ENCODE data around the gene SLC5A10.

The SLC5A10 gene

DNA sequence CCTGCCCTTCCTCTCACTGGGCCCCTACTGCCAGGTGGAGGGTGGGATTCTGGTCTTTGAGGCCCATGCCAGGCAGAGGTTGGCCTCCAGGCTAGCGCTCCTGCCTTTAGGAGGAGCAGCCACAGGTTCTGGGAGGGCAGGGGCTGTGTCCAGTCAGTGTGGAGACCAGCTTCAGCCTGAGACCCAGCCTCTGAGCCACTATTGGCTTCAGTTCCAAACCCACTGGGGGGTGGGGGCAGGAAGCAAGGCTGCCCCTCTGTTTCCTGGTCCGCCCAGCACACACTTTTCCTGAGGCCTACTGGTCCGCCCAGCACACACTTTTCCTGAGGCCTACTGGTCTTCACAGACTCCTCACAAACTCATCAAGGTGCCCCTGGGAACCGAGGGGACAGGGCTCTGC is 16.4 kb downstream of the SLC5A10 start:
- no peaks in the 10 kb centered on the region for H3K27me3 ChIP-seq (ENCODE audit: insufficient read depth, poor library complexity, severe bottlenecking)
- DNase-seq (ENCODE audit: low read depth in 1 of 2, low spot score in 1 of 2): no peak
- no peak overlapping the region for H3K27ac ChIP-seq (replicated peaks)
- no peak overlapping the region for H3K4me3 ChIP-seq (replicated peaks; ENCODE audit: insufficient read depth, low read length)
- TF ChIP-seq GABPA (IDR thresholded peaks at IDR 0.05; ENCODE audit: low read depth) (no peak), SPI1 (IDR thresholded peaks at IDR 0.05; ENCODE audit: borderline replicate concordance, low read depth) (no peak)
- TF ChIP-seq, protein P1, sequence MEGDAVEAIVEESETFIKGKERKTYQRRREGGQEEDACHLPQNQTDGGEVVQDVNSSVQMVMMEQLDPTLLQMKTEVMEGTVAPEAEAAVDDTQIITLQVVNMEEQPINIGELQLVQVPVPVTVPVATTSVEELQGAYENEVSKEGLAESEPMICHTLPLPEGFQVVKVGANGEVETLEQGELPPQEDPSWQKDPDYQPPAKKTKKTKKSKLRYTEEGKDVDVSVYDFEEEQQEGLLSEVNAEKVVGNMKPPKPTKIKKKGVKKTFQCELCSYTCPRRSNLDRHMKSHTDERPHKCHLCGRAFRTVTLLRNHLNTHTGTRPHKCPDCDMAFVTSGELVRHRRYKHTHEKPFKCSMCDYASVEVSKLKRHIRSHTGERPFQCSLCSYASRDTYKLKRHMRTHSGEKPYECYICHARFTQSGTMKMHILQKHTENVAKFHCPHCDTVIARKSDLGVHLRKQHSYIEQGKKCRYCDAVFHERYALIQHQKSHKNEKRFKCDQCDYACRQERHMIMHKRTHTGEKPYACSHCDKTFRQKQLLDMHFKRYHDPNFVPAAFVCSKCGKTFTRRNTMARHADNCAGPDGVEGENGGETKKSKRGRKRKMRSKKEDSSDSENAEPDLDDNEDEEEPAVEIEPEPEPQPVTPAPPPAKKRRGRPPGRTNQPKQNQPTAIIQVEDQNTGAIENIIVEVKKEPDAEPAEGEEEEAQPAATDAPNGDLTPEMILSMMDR (IDR thresholded peaks at IDR 0.05; ENCODE audit: insufficient read depth, low read length): no peak

DNA sequence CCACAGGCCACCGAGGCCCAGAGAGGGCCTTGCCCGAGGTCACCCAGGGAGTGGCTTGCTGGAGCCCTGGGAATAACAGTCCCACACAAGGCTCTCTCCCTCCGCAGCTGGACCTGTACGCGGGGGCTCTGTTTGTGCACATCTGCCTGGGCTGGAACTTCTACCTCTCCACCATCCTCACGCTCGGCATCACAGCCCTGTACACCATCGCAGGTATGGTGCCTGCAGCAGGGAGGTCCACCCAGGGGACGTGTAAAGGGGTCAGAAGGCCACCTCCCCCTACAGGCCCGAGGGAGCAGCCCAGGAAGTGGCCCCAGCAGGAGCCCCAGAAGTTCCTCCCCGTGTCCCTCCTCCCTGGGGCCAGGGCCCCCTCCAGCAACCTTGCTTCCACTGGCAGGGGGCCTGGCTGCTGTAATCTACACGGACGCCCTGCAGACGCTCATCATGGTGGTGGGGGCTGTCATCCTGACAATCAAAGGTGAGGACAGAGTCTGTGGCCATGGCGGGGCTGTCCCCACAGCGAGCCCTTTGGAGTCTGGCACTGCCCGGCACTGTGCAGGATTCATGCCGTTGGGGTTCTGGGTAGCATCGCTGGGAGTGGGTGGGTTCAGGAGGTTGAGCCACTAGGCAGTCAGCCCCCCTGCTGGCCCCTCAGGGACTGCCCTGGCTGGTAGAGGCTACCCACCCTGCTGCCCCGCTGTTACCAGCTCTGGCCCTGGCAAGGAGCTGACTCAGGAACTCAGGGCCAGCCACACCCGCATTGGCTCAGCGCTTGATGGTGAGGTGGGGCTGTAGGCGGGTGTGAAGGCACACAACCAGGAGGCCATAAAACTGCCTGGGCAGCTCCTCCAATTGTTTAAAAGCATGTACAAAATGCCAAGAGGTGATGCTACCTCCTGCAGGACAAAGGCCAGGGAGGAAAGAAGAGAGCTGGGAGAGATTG is 17.3 kb downstream of the SLC5A10 start:
- no peak for DNase-seq (ENCODE audit: low read depth in 1 of 2, low spot score in 1 of 2)
- no peak overlapping the region for H3K27ac ChIP-seq (replicated peaks)
- H3K27me3 ChIP-seq (ENCODE audit: insufficient read depth, poor library complexity, severe bottlenecking): no peaks in the 10 kb centered on the region
- no peak overlapping the region for H3K4me3 ChIP-seq (replicated peaks; ENCODE audit: insufficient read depth, low read length)
- TF ChIP-seq, protein P2, sequence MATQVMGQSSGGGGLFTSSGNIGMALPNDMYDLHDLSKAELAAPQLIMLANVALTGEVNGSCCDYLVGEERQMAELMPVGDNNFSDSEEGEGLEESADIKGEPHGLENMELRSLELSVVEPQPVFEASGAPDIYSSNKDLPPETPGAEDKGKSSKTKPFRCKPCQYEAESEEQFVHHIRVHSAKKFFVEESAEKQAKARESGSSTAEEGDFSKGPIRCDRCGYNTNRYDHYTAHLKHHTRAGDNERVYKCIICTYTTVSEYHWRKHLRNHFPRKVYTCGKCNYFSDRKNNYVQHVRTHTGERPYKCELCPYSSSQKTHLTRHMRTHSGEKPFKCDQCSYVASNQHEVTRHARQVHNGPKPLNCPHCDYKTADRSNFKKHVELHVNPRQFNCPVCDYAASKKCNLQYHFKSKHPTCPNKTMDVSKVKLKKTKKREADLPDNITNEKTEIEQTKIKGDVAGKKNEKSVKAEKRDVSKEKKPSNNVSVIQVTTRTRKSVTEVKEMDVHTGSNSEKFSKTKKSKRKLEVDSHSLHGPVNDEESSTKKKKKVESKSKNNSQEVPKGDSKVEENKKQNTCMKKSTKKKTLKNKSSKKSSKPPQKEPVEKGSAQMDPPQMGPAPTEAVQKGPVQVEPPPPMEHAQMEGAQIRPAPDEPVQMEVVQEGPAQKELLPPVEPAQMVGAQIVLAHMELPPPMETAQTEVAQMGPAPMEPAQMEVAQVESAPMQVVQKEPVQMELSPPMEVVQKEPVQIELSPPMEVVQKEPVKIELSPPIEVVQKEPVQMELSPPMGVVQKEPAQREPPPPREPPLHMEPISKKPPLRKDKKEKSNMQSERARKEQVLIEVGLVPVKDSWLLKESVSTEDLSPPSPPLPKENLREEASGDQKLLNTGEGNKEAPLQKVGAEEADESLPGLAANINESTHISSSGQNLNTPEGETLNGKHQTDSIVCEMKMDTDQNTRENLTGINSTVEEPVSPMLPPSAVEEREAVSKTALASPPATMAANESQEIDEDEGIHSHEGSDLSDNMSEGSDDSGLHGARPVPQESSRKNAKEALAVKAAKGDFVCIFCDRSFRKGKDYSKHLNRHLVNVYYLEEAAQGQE (IDR thresholded peaks at IDR 0.05; ENCODE audit: insufficient replicate concordance, low read depth): no peak
- TF ChIP-seq SPI1 (IDR thresholded peaks at IDR 0.05; ENCODE audit: borderline replicate concordance, low read depth) (no peak), POLR2AphosphoS5 (IDR thresholded peaks at IDR 0.05; ENCODE audit: low read depth) (no peak), GABPA (IDR thresholded peaks at IDR 0.05; ENCODE audit: low read depth) (no peak)
- TF ChIP-seq, protein P1 (IDR thresholded peaks at IDR 0.05; ENCODE audit: insufficient read depth, low read length): no peak

DNA sequence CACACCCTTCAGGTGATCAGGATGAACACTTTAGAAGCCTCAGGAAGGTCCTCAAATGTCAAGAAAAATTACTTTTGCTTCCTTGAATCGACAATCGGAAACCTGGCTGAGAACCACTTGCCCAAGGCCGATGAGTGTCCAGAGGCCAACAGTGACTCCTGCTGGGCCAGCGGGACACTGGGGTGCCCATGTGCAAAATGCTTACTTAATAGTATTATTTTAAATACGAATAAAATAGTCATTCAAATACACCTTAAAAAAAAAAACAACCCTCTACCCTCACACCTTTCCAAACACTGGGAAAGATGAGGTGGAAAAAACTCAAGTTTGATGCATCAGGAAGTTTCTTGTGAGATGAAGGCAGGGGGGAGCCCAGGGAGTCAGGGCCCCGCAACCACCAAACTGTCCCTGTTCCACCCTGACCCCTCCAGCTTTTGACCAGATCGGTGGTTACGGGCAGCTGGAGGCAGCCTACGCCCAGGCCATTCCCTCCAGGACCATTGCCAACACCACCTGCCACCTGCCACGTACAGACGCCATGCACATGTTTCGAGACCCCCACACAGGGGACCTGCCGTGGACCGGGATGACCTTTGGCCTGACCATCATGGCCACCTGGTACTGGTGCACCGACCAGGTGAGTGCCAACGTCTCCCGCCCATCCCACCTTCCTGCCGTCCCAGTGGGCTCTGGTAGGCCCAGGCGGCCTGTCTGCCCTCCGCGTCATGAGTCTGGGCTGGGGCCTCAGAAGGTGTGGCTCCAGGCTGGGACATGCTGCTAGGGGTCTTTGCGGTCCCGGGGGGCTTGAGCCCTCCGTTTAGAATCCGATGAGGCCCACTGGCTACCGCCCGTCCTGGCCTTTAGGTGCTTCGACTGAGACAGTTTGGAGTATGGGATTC is 18.9 kb downstream of the SLC5A10 start:
- no peak for DNase-seq (ENCODE audit: low read depth in 1 of 2, low spot score in 1 of 2)
- no peak overlapping the region for H3K27ac ChIP-seq (replicated peaks)

More for the DNA sequence above, 18.9 kb downstream of the SLC5A10 start:
- Histone ChIP-seq H3K27me3 (ENCODE audit: insufficient read depth, poor library complexity, severe bottlenecking) (no peaks in the 10 kb centered on the region), H3K4me3 (replicated peaks; ENCODE audit: insufficient read depth, low read length) (no peak overlapping the region)
- TF ChIP-seq POLR2AphosphoS5 (IDR thresholded peaks at IDR 0.05; ENCODE audit: low read depth) (no peak), SPI1 (IDR thresholded peaks at IDR 0.05; ENCODE audit: borderline replicate concordance, low read depth) (no peak), GABPA (IDR thresholded peaks at IDR 0.05; ENCODE audit: low read depth) (no peak)
- TF ChIP-seq, protein P1 (IDR thresholded peaks at IDR 0.05; ENCODE audit: insufficient read depth, low read length): no peak
- TF ChIP-seq, protein P2 (IDR thresholded peaks at IDR 0.05; ENCODE audit: insufficient replicate concordance, low read depth): no peak
